HepG2 (cell line): ENCODE measurements around the gene ATP8B1. TPM values are rescaled to one million over a fixed set of nuclear protein-coding genes. Genes with fewer than 3 reads are reported as not detected.

Experiments
- CCAR2 ChIP-seq: fragments of 200-400 bp; formaldehyde crosslinking; optimal IDR thresholded peaks from 2 replicates; pipeline ENCODE3; 2018; ENCODE audit warnings: low read depth, mild to moderate bottlenecking, low read length, moderate library complexity
- DMAP1 ChIP-seq: IDR thresholded peaks from 2 replicates; pipeline ENCODE4 v1.6.1; 2016
- ELF4 ChIP-seq: sonication (generic); formaldehyde crosslinking; IDR thresholded peaks from 2 replicates; pipeline ENCODE4 v1.5.0; 2020; ENCODE audit warnings: missing genetic modification reagents, mild to moderate bottlenecking, moderate library complexity, borderline replicate concordance
- ESRRA ChIP-seq: sonication (generic); formaldehyde crosslinking; IDR thresholded peaks from 2 replicates; pipeline ENCODE4 v1.5.1; 2020; ENCODE audit warnings: mild to moderate bottlenecking, low read depth, missing genetic modification reagents
- PAX8 ChIP-seq: sonication (generic); formaldehyde crosslinking; IDR thresholded peaks from 2 replicates; pipeline ENCODE4 v1.8.0; 2022; ENCODE audit warnings: mild to moderate bottlenecking, missing genetic modification reagents, borderline replicate concordance
- RXRA ChIP-seq: sonication (generic); formaldehyde crosslinking; IDR thresholded peaks from 2 replicates; pipeline ENCODE4 v1.5.1; 2020; ENCODE audit warnings: missing genetic modification reagents
- SAP130 ChIP-seq: IDR thresholded peaks from 2 replicates; pipeline ENCODE4 v1.6.1; 2016; ENCODE audit warnings: low read depth
- ZFP36 ChIP-seq: fragments of 150-350 bp; IDR thresholded peaks from 2 replicates; pipeline ENCODE4 v1.6.1; 2018; ENCODE audit warnings: borderline replicate concordance, low read length, low read depth; ENCODE audit not compliant: partially characterized antibody
- ZNF644 ChIP-seq: IDR thresholded peaks from 2 replicates; pipeline ENCODE4 v1.6.1; 2016; ENCODE audit warnings: low read depth
- ZNF781 ChIP-seq: sonication (generic); formaldehyde crosslinking; IDR thresholded peaks from 2 replicates; pipeline ENCODE4 v1.5.1; 2020; ENCODE audit warnings: borderline replicate concordance, mild to moderate bottlenecking, missing genetic modification reagents; ENCODE audit errors: not compliant biosample characterization
- ZNF816 ChIP-seq: sonication (generic); formaldehyde crosslinking; IDR thresholded peaks from 2 replicates; pipeline ENCODE4 v1.8.0; 2022; ENCODE audit warnings: missing genetic modification reagents, mild to moderate bottlenecking, borderline replicate concordance
- ZNF850 ChIP-seq: sonication (generic); formaldehyde crosslinking; conservative IDR thresholded peaks from 2 replicates; pipeline ENCODE4 v1.9.0; 2021; ENCODE audit warnings: mild to moderate bottlenecking, missing genetic modification reagents
- ZSCAN9 ChIP-seq: IDR thresholded peaks from 2 replicates; pipeline ENCODE4 v1.6.1; 2016; ENCODE audit warnings: borderline replicate concordance
- polyA plus RNA-seq, 8 experiments: library from polyadenylated mRNA; depleted of rRNA in 3 of 8; stranded (reverse) in 7 of 8; unstranded in 1 of 8; fragments of >200 nt; fragmentation: Illumina TruSeq in 4 of 8; extraction: Trizol in 4 of 8; gene quantifications; 2 replicates each; pipeline versions ENCODE4 v1.2.1 to v1.2.3, GENCODE V29; 2011 to 2016; ENCODE audit warnings: low read depth in 4 of 8, missing spikeins in 1 of 8, mixed read lengths in 1 of 8; ENCODE audit not compliant: insufficient read depth in 1 of 8
- total RNA-seq, 5 experiments: library from RNA; depleted of rRNA; stranded (reverse); fragments of >200 nt; fragmentation: Illumina TruSeq; extraction: Trizol; gene quantifications; 2 replicates each; pipeline ENCODE4 v1.2.3, GENCODE V29; 2016; ENCODE audit warnings: low read depth in 1 of 5
- TF ChIP-seq, protein P1 (sequence below): sonication (generic); formaldehyde crosslinking; IDR thresholded peaks from 2 replicates; pipeline ENCODE4 v1.4.0; 2020; ENCODE audit warnings: low read depth, mild to moderate bottlenecking, missing genetic modification reagents
- TF ChIP-seq, protein P2 (sequence below): sonication (generic); formaldehyde crosslinking; IDR thresholded peaks from 2 replicates; pipeline ENCODE4 v1.4.0; 2020; ENCODE audit warnings: mild to moderate bottlenecking, missing genetic modification reagents
- TF ChIP-seq, protein P3 (sequence below): sonication (generic); formaldehyde crosslinking; IDR thresholded peaks from 2 replicates; pipeline ENCODE4 v1.8.1; 2023; ENCODE audit warnings: mild to moderate bottlenecking, missing genetic modification reagents, borderline replicate concordance
- TF ChIP-seq, protein P4 (sequence below): sonication (generic); formaldehyde crosslinking; IDR thresholded peaks from 2 replicates; pipeline ENCODE4 v1.4.0; 2020; ENCODE audit warnings: mild to moderate bottlenecking, missing genetic modification reagents, borderline replicate concordance
- TF ChIP-seq, protein P5 (sequence below): sonication (generic); formaldehyde crosslinking; IDR thresholded peaks from 2 replicates; pipeline ENCODE4 v1.8.0; 2022; ENCODE audit warnings: missing genetic modification reagents, mild to moderate bottlenecking, borderline replicate concordance
- TF ChIP-seq, protein P6 (sequence below): sonication (generic); formaldehyde crosslinking; IDR thresholded peaks from 2 replicates; pipeline ENCODE4 v1.5.0; 2020; ENCODE audit warnings: mild to moderate bottlenecking, missing genetic modification reagents

The ATP8B1 gene
- total and polyA plus RNA-seq, 2 of the 13 experiments (the other 11 are each of a cell fraction or from before 2014, with no cell fraction given): 2.8 to 4.0 TPM

DNA sequence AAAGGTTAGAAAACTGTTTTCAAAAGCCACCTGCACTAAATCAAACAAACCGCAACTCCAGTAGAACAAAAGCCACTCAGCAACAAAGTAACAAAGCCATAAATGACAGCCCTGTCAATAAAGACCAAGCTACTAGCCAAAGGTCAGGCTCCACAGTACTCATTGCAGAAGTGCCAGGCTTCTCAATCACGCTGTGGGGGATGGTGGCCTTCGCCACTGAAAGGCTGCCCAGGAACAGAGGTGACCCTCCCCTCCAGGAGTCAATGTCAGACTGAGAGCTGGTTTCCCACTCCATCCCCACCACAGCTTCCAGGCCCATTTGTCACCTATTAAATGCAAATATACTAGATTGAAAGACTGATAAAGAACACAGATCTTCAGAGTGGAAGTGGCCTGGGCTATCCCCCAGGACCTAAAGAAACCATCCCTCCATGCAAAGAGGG, 5.9 kb downstream of the ATP8B1 start (continued):
- TF ChIP-seq ZFP36 (peak; percentile 0), ZNF816 (CRISPR knock-in tag) (no peak), CCAR2 (no peak), ZNF850 (CRISPR knock-in tag) (no peak), SAP130 (peak; percentile 93), ELF4 (CRISPR knock-in tag) (no peak), DMAP1 (CRISPR knock-in tag) (no peak), ZNF781 (CRISPR knock-in tag) (no peak), ESRRA (CRISPR knock-in tag) (peak; percentile 79; the same call in 1 of the 2 replicates), ZSCAN9 (CRISPR knock-in tag) (peak; percentile 97), RXRA (CRISPR knock-in tag) (peak; percentile 86), PAX8 (CRISPR knock-in tag) (no peak), ZNF644 (CRISPR knock-in tag) (peak; percentile 87)
- TF ChIP-seq, protein P1, sequence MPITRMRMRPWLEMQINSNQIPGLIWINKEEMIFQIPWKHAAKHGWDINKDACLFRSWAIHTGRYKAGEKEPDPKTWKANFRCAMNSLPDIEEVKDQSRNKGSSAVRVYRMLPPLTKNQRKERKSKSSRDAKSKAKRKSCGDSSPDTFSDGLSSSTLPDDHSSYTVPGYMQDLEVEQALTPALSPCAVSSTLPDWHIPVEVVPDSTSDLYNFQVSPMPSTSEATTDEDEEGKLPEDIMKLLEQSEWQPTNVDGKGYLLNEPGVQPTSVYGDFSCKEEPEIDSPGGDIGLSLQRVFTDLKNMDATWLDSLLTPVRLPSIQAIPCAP (CRISPR knock-in tag): no peak
- TF ChIP-seq, protein P2, sequence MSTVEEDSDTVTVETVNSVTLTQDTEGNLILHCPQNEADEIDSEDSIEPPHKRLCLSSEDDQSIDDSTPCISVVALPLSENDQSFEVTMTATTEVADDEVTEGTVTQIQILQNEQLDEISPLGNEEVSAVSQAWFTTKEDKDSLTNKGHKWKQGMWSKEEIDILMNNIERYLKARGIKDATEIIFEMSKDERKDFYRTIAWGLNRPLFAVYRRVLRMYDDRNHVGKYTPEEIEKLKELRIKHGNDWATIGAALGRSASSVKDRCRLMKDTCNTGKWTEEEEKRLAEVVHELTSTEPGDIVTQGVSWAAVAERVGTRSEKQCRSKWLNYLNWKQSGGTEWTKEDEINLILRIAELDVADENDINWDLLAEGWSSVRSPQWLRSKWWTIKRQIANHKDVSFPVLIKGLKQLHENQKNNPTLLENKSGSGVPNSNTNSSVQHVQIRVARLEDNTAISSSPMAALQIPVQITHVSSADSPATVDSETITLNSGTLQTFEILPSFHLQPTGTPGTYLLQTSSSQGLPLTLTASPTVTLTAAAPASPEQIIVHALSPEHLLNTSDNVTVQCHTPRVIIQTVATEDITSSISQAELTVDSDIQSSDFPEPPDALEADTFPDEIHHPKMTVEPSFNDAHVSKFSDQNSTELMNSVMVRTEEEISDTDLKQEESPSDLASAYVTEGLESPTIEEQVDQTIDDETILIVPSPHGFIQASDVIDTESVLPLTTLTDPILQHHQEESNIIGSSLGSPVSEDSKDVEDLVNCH (CRISPR knock-in tag): no peak
- TF ChIP-seq, protein P3, sequence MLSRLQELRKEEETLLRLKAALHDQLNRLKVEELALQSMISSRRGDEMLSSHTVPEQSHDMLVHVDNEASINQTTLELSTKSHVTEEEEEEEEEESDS (CRISPR knock-in tag): no peak
- TF ChIP-seq, protein P4, sequence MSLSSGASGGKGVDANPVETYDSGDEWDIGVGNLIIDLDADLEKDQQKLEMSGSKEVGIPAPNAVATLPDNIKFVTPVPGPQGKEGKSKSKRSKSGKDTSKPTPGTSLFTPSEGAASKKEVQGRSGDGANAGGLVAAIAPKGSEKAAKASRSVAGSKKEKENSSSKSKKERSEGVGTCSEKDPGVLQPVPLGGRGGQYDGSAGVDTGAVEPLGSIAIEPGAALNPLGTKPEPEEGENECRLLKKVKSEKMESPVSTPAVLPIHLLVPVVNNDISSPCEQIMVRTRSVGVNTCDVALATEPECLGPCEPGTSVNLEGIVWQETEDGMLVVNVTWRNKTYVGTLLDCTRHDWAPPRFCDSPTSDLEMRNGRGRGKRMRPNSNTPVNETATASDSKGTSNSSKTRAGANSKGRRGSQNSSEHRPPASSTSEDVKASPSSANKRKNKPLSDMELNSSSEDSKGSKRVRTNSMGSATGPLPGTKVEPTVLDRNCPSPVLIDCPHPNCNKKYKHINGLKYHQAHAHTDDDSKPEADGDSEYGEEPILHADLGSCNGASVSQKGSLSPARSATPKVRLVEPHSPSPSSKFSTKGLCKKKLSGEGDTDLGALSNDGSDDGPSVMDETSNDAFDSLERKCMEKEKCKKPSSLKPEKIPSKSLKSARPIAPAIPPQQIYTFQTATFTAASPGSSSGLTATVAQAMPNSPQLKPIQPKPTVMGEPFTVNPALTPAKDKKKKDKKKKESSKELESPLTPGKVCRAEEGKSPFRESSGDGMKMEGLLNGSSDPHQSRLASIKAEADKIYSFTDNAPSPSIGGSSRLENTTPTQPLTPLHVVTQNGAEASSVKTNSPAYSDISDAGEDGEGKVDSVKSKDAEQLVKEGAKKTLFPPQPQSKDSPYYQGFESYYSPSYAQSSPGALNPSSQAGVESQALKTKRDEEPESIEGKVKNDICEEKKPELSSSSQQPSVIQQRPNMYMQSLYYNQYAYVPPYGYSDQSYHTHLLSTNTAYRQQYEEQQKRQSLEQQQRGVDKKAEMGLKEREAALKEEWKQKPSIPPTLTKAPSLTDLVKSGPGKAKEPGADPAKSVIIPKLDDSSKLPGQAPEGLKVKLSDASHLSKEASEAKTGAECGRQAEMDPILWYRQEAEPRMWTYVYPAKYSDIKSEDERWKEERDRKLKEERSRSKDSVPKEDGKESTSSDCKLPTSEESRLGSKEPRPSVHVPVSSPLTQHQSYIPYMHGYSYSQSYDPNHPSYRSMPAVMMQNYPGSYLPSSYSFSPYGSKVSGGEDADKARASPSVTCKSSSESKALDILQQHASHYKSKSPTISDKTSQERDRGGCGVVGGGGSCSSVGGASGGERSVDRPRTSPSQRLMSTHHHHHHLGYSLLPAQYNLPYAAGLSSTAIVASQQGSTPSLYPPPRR (CRISPR knock-in tag): peak; percentile 89; the same call in 1 of the 2 replicates
- TF ChIP-seq, protein P5, sequence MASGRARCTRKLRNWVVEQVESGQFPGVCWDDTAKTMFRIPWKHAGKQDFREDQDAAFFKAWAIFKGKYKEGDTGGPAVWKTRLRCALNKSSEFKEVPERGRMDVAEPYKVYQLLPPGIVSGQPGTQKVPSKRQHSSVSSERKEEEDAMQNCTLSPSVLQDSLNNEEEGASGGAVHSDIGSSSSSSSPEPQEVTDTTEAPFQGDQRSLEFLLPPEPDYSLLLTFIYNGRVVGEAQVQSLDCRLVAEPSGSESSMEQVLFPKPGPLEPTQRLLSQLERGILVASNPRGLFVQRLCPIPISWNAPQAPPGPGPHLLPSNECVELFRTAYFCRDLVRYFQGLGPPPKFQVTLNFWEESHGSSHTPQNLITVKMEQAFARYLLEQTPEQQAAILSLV: no peak
- TF ChIP-seq, protein P6, sequence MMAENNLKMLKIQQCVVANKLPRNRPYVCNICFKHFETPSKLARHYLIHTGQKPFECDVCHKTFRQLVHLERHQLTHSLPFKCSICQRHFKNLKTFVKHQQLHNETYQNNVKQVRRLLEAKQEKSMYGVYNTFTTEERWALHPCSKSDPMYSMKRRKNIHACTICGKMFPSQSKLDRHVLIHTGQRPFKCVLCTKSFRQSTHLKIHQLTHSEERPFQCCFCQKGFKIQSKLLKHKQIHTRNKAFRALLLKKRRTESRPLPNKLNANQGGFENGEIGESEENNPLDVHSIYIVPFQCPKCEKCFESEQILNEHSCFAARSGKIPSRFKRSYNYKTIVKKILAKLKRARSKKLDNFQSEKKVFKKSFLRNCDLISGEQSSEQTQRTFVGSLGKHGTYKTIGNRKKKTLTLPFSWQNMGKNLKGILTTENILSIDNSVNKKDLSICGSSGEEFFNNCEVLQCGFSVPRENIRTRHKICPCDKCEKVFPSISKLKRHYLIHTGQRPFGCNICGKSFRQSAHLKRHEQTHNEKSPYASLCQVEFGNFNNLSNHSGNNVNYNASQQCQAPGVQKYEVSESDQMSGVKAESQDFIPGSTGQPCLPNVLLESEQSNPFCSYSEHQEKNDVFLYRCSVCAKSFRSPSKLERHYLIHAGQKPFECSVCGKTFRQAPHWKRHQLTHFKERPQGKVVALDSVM: no peak
